ENCODE measurements around the gene ZNF565.
"Not testable (repeated sequence)": the region's sequence is repeated elsewhere in the genome, so short reads cannot be mapped to it uniquely, and the experiment has no call there.

ZNF565 gene

DNA sequence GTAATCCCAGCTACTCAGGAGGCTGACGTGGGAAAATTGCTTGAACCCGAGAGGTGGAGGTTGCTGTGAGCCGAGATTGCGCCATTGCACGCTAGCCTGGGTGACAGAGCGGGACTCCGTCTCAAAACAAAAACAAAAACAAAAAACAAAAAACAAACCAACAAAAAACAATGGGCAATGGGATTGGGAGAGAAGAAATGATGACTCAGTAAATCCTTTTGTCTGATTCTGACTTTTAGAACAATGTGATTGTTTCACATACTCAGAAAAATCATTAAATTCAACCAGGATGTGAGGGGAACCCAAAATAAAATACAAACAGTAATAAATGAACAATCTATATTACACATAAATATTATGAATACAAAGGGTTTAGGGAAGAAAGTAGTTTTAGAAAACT, 5.1 kb downstream of the ZNF565 start:
- Histone ChIP-seq H3K9ac (ENCODE audit: low read depth, low read length) (no peak overlapping the region), H3K4me2 (ENCODE audit: low read length) (no peak overlapping the region), H3K27me3 (ENCODE audit: control insufficient read depth, insufficient read depth, low read length) (no peaks in the 10 kb centered on the region), H3K9me3 (replicated peaks; ENCODE audit: low read length) (no peaks in the 10 kb centered on the region), H3K36me3 (ENCODE audit: insufficient read depth, low read length) (peaks cover 3% of the 10 kb centered on the region), H3K4me1 (ENCODE audit: control insufficient read depth, insufficient read depth, low read length) (peaks cover 5% of the 10 kb centered on the region), H3K4me3 (ENCODE audit: low read length) (no peak overlapping the region)

GRCh38 chr19:36207605-36208252, 6.7 kb downstream of the ZNF565 start:
- Histone ChIP-seq H3K36me3 (ENCODE audit: insufficient read depth, low read length) (peaks cover 3% of the 10 kb centered on the region), H3K4me1 (ENCODE audit: control insufficient read depth, insufficient read depth, low read length) (no peaks in the 10 kb centered on the region), H3K9me3 (replicated peaks; ENCODE audit: low read length) (no peaks in the 10 kb centered on the region), H3K27me3 (ENCODE audit: control insufficient read depth, insufficient read depth, low read length) (no peaks in the 10 kb centered on the region), H3K4me3 (ENCODE audit: low read length) (no peak overlapping the region), H3K9ac (ENCODE audit: low read depth, low read length) (no peak overlapping the region), H3K4me2 (ENCODE audit: low read length) (no peak overlapping the region)

- no peak overlapping the region for H3K9ac ChIP-seq (ENCODE audit: low read depth, low read length)
Observed at GRCh38 chr19:36203293-36203692, 11.2 kb downstream of the ZNF565 start.

GRCh38 chr19:36201684-36202083, 12.8 kb downstream of the ZNF565 start:
- Histone ChIP-seq H3K4me2 (ENCODE audit: low read length) (no peak overlapping the region), H3K36me3 (ENCODE audit: insufficient read depth, low read length) (peaks cover 3% of the 10 kb centered on the region), H3K27me3 (ENCODE audit: control insufficient read depth, insufficient read depth, low read length) (no peaks in the 10 kb centered on the region), H3K4me3 (ENCODE audit: low read length) (no peak overlapping the region), H3K9ac (ENCODE audit: low read depth, low read length) (no peak overlapping the region), H3K4me1 (ENCODE audit: control insufficient read depth, insufficient read depth, low read length) (no peaks in the 10 kb centered on the region), H3K9me3 (replicated peaks; ENCODE audit: low read length) (no peaks in the 10 kb centered on the region)

More at GRCh38 chr19:36203293-36203692, 11.2 kb downstream of the ZNF565 start:
- Histone ChIP-seq H3K4me1 (ENCODE audit: control insufficient read depth, insufficient read depth, low read length) (no peaks in the 10 kb centered on the region), H3K4me3 (ENCODE audit: low read length) (no peak overlapping the region), H3K9me3 (replicated peaks; ENCODE audit: low read length) (no peaks in the 10 kb centered on the region), H3K27me3 (ENCODE audit: control insufficient read depth, insufficient read depth, low read length) (no peaks in the 10 kb centered on the region), H3K36me3 (ENCODE audit: insufficient read depth, low read length) (peaks cover 3% of the 10 kb centered on the region), H3K4me2 (ENCODE audit: low read length) (no peak overlapping the region)

- H3K9ac ChIP-seq (ENCODE audit: low read depth, low read length) = no peak overlapping the region
- no peaks in the 10 kb centered on the region for H3K27me3 ChIP-seq (ENCODE audit: control insufficient read depth, insufficient read depth, low read length)
- no peaks in the 10 kb centered on the region for H3K9me3 ChIP-seq (replicated peaks; ENCODE audit: low read length)
- H3K4me2 ChIP-seq (ENCODE audit: low read length) = no peak overlapping the region
- no peak overlapping the region for H3K4me3 ChIP-seq (ENCODE audit: low read length)
- H3K4me1 ChIP-seq (ENCODE audit: control insufficient read depth, insufficient read depth, low read length) = no peaks in the 10 kb centered on the region
- peaks cover 7% of the 10 kb centered on the region for H3K36me3 ChIP-seq (ENCODE audit: insufficient read depth, low read length)
Observed at GRCh38 chr19:36198119-36198518, 16.3 kb downstream of the ZNF565 start.

DNA sequence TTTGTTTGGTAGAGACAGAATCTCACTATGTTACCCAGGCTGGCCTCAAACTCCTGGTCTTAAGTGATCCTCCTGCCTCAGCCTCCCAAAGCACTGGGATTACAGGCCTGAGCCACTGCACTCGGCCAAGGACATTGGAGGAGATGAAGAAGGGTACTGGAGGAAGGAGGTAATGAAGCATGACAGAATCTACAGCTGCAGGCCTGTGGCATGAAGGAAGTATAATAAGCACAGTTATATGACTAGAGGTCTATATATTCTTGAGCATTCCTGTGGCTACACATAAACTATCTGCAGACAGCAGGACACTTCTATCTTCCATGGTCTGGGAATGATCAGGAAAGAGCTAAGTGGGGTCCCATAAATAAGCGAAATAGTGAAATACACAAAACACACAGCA, 18.2 kb downstream of the ZNF565 start:
- no peak overlapping the region for H3K4me2 ChIP-seq (ENCODE audit: low read length)
- H3K4me1 ChIP-seq (ENCODE audit: control insufficient read depth, insufficient read depth, low read length) = no peaks in the 10 kb centered on the region
- H3K27me3 ChIP-seq (ENCODE audit: control insufficient read depth, insufficient read depth, low read length) = no peaks in the 10 kb centered on the region
- H3K36me3 ChIP-seq (ENCODE audit: insufficient read depth, low read length) = peaks cover 7% of the 10 kb centered on the region
- H3K9me3 ChIP-seq (replicated peaks; ENCODE audit: low read length) = no peaks in the 10 kb centered on the region
- no peak overlapping the region for H3K9ac ChIP-seq (ENCODE audit: low read depth, low read length)
- no peak overlapping the region for H3K4me3 ChIP-seq (ENCODE audit: low read length)

- H3K27me3 ChIP-seq (ENCODE audit: control insufficient read depth, insufficient read depth, low read length); H3K4me3 ChIP-seq (ENCODE audit: low read length); H3K9me3 ChIP-seq (replicated peaks; ENCODE audit: low read length); H3K4me1 ChIP-seq (ENCODE audit: control insufficient read depth, insufficient read depth, low read length); H3K4me2 ChIP-seq (ENCODE audit: low read length); H3K9ac ChIP-seq (ENCODE audit: low read depth, low read length): not testable (repeated sequence)
- H3K36me3 ChIP-seq (ENCODE audit: insufficient read depth, low read length) = peaks cover 13% of the 10 kb centered on the region
Observed at GRCh38 chr19:36186722-36187121, 27.7 kb downstream of the ZNF565 start.

DNA sequence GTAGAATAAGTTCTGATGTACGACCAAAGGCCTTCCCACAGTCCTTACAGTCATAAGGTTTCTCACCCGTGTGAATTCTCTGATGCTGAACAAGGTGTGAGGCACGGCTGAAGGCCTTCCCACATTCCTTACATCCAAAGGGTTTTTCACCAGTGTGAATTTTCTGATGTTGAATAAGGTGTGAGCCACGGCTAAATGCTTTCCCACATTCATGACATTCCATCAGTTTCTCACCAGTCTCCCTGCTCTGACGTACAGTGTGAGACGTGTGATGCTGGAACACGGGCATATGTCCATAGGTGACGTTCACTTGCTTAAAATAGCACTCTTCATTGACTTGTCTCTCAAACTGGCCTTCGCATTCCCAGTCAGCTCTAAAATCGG, 31.2 kb downstream of the ZNF565 start:
- H3K4me2 ChIP-seq (ENCODE audit: low read length) = no peak overlapping the region

DNA sequence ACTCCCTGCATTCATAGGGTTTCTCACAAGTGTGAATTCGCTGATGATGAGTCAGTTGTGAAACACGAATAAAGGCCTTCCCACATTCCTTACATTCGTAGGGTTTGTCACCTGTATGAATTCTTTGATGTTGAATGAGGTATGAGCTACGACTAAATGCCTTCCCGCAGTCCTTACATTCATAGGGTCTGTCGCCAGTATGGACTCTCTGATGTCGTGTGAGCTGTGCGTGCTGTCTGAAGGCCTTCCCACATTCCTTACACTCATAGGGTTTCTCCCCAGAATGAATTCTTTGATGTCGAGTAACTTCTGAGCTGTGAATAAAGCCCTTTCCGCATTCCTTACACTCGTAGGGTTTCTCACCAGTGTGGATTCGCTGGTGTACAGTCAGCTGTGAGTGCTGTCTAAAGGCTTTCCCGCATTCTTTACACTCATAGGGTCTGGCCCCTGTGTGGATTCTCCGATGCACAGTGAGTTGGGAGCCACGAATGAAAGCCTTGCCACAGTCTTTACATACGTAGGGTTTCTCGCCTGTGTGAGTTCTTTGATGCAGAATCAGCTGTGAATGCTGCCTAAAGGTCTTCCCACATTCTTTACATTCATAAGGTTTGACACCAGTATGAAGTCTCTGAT, 31.7 kb downstream of the ZNF565 start:
- Histone ChIP-seq H3K36me3 (ENCODE audit: insufficient read depth, low read length) (peaks cover 13% of the 10 kb centered on the region), H3K27me3 (ENCODE audit: control insufficient read depth, insufficient read depth, low read length) (no peaks in the 10 kb centered on the region), H3K4me1 (ENCODE audit: control insufficient read depth, insufficient read depth, low read length) (no peaks in the 10 kb centered on the region), H3K9ac (ENCODE audit: low read depth, low read length) (no peak overlapping the region), H3K9me3 (replicated peaks; ENCODE audit: low read length) (no peaks in the 10 kb centered on the region), H3K4me2 (ENCODE audit: low read length) (no peak overlapping the region), H3K4me3 (ENCODE audit: low read length) (no peak overlapping the region)

More for the DNA sequence above, 31.2 kb downstream of the ZNF565 start:
- Histone ChIP-seq H3K27me3 (ENCODE audit: control insufficient read depth, insufficient read depth, low read length) (no peaks in the 10 kb centered on the region), H3K4me3 (ENCODE audit: low read length) (no peak overlapping the region), H3K4me1 (ENCODE audit: control insufficient read depth, insufficient read depth, low read length) (no peaks in the 10 kb centered on the region), H3K9me3 (replicated peaks; ENCODE audit: low read length) (no peaks in the 10 kb centered on the region), H3K9ac (ENCODE audit: low read depth, low read length) (no peak overlapping the region), H3K36me3 (ENCODE audit: insufficient read depth, low read length) (peaks cover 13% of the 10 kb centered on the region)

GRCh38 chr19:36179077-36179476, 35.4 kb downstream of the ZNF565 start:
- not testable (repeated sequence) for H3K27me3 ChIP-seq (ENCODE audit: control insufficient read depth, insufficient read depth, low read length); H3K4me3 ChIP-seq (ENCODE audit: low read length); H3K4me2 ChIP-seq (ENCODE audit: low read length); H3K4me1 ChIP-seq (ENCODE audit: control insufficient read depth, insufficient read depth, low read length); H3K9ac ChIP-seq (ENCODE audit: low read depth, low read length); H3K9me3 ChIP-seq (replicated peaks; ENCODE audit: low read length)
- peaks cover 13% of the 10 kb centered on the region for H3K36me3 ChIP-seq (ENCODE audit: insufficient read depth, low read length)

DNA sequence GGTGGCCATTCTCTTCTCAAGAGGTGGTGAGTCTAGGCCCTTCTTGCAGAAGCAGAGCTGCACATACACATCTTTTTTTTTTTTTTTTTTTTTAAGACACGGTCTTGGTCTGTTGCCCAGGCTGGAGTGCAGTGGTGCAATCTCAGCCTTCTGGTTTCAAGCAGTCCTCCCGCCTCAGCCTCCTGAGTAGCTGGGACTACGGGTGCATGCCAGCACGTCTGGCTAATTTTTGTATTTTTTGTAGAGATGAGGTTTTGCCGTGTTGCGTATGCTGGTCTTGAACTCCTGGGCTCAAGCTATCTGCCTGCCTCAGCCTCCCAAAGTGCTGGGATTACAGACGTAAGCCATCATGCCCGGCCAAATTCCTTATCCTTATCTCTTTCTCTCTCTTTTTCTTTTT, 40.6 kb downstream of the ZNF565 start:
- H3K27me3 ChIP-seq (ENCODE audit: control insufficient read depth, insufficient read depth, low read length); H3K4me2 ChIP-seq (ENCODE audit: low read length); H3K9ac ChIP-seq (ENCODE audit: low read depth, low read length); H3K4me1 ChIP-seq (ENCODE audit: control insufficient read depth, insufficient read depth, low read length); H3K9me3 ChIP-seq (replicated peaks; ENCODE audit: low read length); H3K4me3 ChIP-seq (ENCODE audit: low read length); H3K36me3 ChIP-seq (ENCODE audit: insufficient read depth, low read length): not testable (repeated sequence)

- Histone ChIP-seq H3K9me3 (replicated peaks; ENCODE audit: low read length) (no peaks in the 10 kb centered on the region), H3K4me3 (ENCODE audit: low read length) (no peak overlapping the region), H3K27me3 (ENCODE audit: control insufficient read depth, insufficient read depth, low read length) (no peaks in the 10 kb centered on the region), H3K4me1 (ENCODE audit: control insufficient read depth, insufficient read depth, low read length) (peaks cover 10% of the 10 kb centered on the region), H3K36me3 (ENCODE audit: insufficient read depth, low read length) (no peaks in the 10 kb centered on the region), H3K4me2 (ENCODE audit: low read length) (no peak overlapping the region), H3K9ac (ENCODE audit: low read depth, low read length) (no peak overlapping the region)
Observed at GRCh38 chr19:36172852-36173251, 41.6 kb downstream of the ZNF565 start.

Data from skeletal muscle satellite cell (primary cell).